CD14-positive monocyte (primary cell): Measurements from ENCODE around the gene SOHLH2. TPM values are rescaled to one million over a fixed set of nuclear protein-coding genes. Genes with fewer than 3 reads are reported as not detected.

Experiments used
- DNase-seq, 3 donors: peaks; one replicate each; pipeline ENCODE4 v3.0.0-alpha.2; 2011 to 2022
- H2AFZ ChIP-seq: 2 replicates; pipeline ENCODE4 v1.6.0; 2012; ENCODE audit warnings: mild to moderate bottlenecking, low read depth, low read length, inconsistent platforms; ENCODE audit not compliant: insufficient read depth, poor library complexity, severe bottlenecking
- H3K27ac ChIP-seq, 2 donors: 1 replicate in 1 of 2; 2 replicates in 1 of 2; pipeline ENCODE4 v1.5.1; 2012 to 2013; ENCODE audit warnings: low read length in 2 of 2, control low read depth in 1 of 2, inconsistent platforms in 1 of 2, low read depth in 1 of 2, mild to moderate bottlenecking in 1 of 2
- H3K27me3 ChIP-seq, 2 donors: one replicate each; pipeline versions ENCODE4 v1.6.0 to v1.6.1; 2011 to 2013; ENCODE audit warnings: low read length in 2 of 2; ENCODE audit not compliant: control insufficient read depth in 2 of 2, insufficient read depth in 2 of 2
- H3K36me3 ChIP-seq, 2 donors: replicated peaks in 1 of 2; 1 replicate in 1 of 2; 2 replicates in 1 of 2; pipeline versions ENCODE4 v1.5.1 to v1.6.1; 2012 to 2013; ENCODE audit warnings: low read length in 2 of 2, control low read depth in 1 of 2, inconsistent platforms in 1 of 2, mild to moderate bottlenecking in 1 of 2; ENCODE audit not compliant: insufficient read depth in 2 of 2, control insufficient read depth in 1 of 2
- H3K4me1 ChIP-seq, 2 donors: 1 replicate in 1 of 2; 2 replicates in 1 of 2; pipeline versions ENCODE4 v1.5.1 to v1.6.1; 2012 to 2013; ENCODE audit warnings: low read length in 2 of 2, control low read depth in 1 of 2, inconsistent platforms in 1 of 2, mild to moderate bottlenecking in 1 of 2, moderate library complexity in 1 of 2; ENCODE audit not compliant: insufficient read depth in 2 of 2, control insufficient read depth in 1 of 2
- H3K4me2 ChIP-seq: replicated peaks from 2 replicates; pipeline ENCODE3; 2012; ENCODE audit warnings: low read length, moderate library complexity, mild to moderate bottlenecking; ENCODE audit not compliant: poor library complexity, severe bottlenecking; ENCODE audit errors: extremely low read depth
- H3K4me3 ChIP-seq, 3 experiments: fragments of 200-600 bp in 1 of 3; sonication (generic) in 1 of 3; replicated peaks in 1 of 3; 1 replicate in 2 of 3; 2 replicates in 1 of 3; pipeline ENCODE4 v1.5.1; 2011 to 2013; ENCODE audit warnings: low read length in 3 of 3, mild to moderate bottlenecking in 3 of 3, control low read depth in 2 of 3, low read depth in 2 of 3, inconsistent platforms in 1 of 3, moderate library complexity in 1 of 3
- H3K79me2 ChIP-seq: 2 replicates; pipeline ENCODE4 v1.6.0; 2012; ENCODE audit warnings: mild to moderate bottlenecking, control low read depth, inconsistent platforms, low read length, moderate library complexity; ENCODE audit not compliant: insufficient read depth
- H3K9ac ChIP-seq: 2 replicates; pipeline ENCODE4 v1.6.0; 2017; ENCODE audit warnings: low read length, mild to moderate bottlenecking; ENCODE audit not compliant: insufficient read depth, poor library complexity, severe bottlenecking
- H3K9me3 ChIP-seq, 2 donors: replicated peaks in 1 of 2; 1 replicate in 1 of 2; 2 replicates in 1 of 2; pipeline versions ENCODE4 v1.5.1 to v1.6.1; 2012 to 2013; ENCODE audit warnings: low read length in 2 of 2, control low read depth in 1 of 2; ENCODE audit not compliant: control insufficient read depth in 1 of 2, insufficient read depth in 1 of 2
- H4K20me1 ChIP-seq: 2 replicates; pipeline ENCODE4 v1.6.0; 2012; ENCODE audit warnings: mild to moderate bottlenecking, low read length, control low read depth, moderate library complexity; ENCODE audit not compliant: insufficient read depth
- H3K27ac Mint-ChIP-seq, 7 donors: one replicate each; pipeline ENCODE4 v1.8.0; 2020; ENCODE audit warnings: mild to moderate bottlenecking in 7 of 7, mixed read lengths in 7 of 7, moderate library complexity in 6 of 7, inconsistent platforms in 2 of 7
- H3K27me3 Mint-ChIP-seq, 3 donors: one replicate each; pipeline ENCODE4 v1.8.0; 2021 to 2022; ENCODE audit warnings: low read depth in 3 of 3, mild to moderate bottlenecking in 3 of 3, mixed read lengths in 3 of 3, moderate library complexity in 3 of 3, inconsistent platforms in 1 of 3
- H3K36me3 Mint-ChIP-seq, 2 donors: one replicate each; pipeline ENCODE4 v1.8.0; 2020; ENCODE audit warnings: mixed read lengths in 2 of 2, inconsistent platforms in 1 of 2, mild to moderate bottlenecking in 1 of 2
- H3K4me1 Mint-ChIP-seq: one replicate; pipeline ENCODE4 v1.8.0; 2020; ENCODE audit warnings: mild to moderate bottlenecking, mixed read lengths
- H3K4me3 Mint-ChIP-seq, 2 donors: one replicate each; pipeline ENCODE4 v1.8.0; 2020; ENCODE audit warnings: mild to moderate bottlenecking in 2 of 2, mixed read lengths in 2 of 2, moderate library complexity in 1 of 2
- H3K9me3 Mint-ChIP-seq, 7 donors: one replicate each; pipeline ENCODE4 v1.8.0; 2020 to 2022; ENCODE audit warnings: mixed read lengths in 7 of 7, mild to moderate bottlenecking in 6 of 7, moderate library complexity in 6 of 7, inconsistent platforms in 2 of 7
- WGBS: methylation state at CpG from one replicate; pipeline ENCODE4 v1.1.5; 2013; ENCODE audit warnings: missing lambda C conversion rate; ENCODE audit not compliant: insufficient coverage; 5-methylcytosine and 5-hydroxymethylcytosine counted together
- intact Hi-C, 2 donors: fragments of 100-400 bp; cut with micrococcal nuclease; formaldehyde crosslinking; loops; one replicate each; pipeline versions ENCODE4 v1.15.0 to v1.15.1; 2023
- polyA plus RNA-seq, 3 donors: library from polyadenylated mRNA; depleted of rRNA in 1 of 3; unstranded in 2 of 3; stranded (reverse) in 1 of 3; fragments of 300-500 nt in 2 of 3; fragments of >200 nt in 1 of 3; fragmentation: Illumina TruSeq in 2 of 3; gene quantifications; 1 replicate in 2 of 3; 2 replicates in 1 of 3; pipeline ENCODE4 v1.2.3, GENCODE V29; 2012 to 2021
- TF ChIP-seq, protein P1 (sequence below): fragments of 200-600 bp; IDR thresholded peaks from one replicate; pipeline ENCODE4 v1.8.0; 2022; ENCODE audit warnings: antibody characterized with exemption, mild to moderate bottlenecking

SOHLH2 gene
- polyA plus RNA-seq, 3 donors, result not detected

DNA sequence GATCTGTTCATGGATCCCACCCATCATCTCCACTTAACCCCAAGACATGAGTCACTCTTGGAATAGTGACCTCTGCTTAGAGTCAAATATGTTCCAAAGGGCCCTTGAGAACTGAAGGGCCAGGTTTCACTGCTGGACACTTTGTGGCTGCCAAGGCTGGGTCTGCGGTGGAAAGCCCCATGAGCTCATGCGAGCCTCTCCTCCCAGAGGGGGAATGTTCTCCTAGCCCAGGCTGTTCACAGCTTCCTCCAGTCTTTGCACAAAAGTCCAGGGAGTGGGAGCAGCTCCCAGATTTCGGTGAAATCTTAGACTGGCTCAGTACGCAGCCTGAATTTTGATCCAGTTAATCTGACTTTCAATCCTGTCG is 82.4 kb downstream of the SOHLH2 start:
- no peak overlapping the region for H3K27ac ChIP-seq
- Mint-ChIP-seq H3K36me3 (no peaks in the 10 kb centered on the region), H3K9me3 (peaks cover 0 to 6% (median 4%) of the 10 kb centered on the region in 7 donors), H3K4me3 (peak overlapping the region in 1 of 2 donors; percentile 71), H3K27me3 (peaks cover 36 to 63% (median 38%) of the 10 kb centered on the region in 3 donors), H3K27ac (no peak overlapping the region), H3K4me1 (no peaks in the 10 kb centered on the region)
- TF ChIP-seq, protein P1, sequence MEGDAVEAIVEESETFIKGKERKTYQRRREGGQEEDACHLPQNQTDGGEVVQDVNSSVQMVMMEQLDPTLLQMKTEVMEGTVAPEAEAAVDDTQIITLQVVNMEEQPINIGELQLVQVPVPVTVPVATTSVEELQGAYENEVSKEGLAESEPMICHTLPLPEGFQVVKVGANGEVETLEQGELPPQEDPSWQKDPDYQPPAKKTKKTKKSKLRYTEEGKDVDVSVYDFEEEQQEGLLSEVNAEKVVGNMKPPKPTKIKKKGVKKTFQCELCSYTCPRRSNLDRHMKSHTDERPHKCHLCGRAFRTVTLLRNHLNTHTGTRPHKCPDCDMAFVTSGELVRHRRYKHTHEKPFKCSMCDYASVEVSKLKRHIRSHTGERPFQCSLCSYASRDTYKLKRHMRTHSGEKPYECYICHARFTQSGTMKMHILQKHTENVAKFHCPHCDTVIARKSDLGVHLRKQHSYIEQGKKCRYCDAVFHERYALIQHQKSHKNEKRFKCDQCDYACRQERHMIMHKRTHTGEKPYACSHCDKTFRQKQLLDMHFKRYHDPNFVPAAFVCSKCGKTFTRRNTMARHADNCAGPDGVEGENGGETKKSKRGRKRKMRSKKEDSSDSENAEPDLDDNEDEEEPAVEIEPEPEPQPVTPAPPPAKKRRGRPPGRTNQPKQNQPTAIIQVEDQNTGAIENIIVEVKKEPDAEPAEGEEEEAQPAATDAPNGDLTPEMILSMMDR, result no peak
- no peak for DNase-seq
- H3K27me3 ChIP-seq, result peaks cover 32 to 35% of the 10 kb centered on the region in 2 donors
- H3K4me2 ChIP-seq, result no peak overlapping the region
- no peaks in the 10 kb centered on the region for H3K79me2 ChIP-seq
- no peaks in the 10 kb centered on the region for H4K20me1 ChIP-seq
- H3K9me3 ChIP-seq, result peaks cover 0 to 6% of the 10 kb centered on the region in 2 donors
- WGBS, result 81% methylated on average over 5 of the region's 5 CpGs
- no peak overlapping the region for H3K4me3 ChIP-seq
- H3K4me1 ChIP-seq, result no peaks in the 10 kb centered on the region
- intact Hi-C loops, result no loop called here
- no peak overlapping the region for H2AFZ ChIP-seq
- no peaks in the 10 kb centered on the region for H3K36me3 ChIP-seq
- no peak overlapping the region for H3K9ac ChIP-seq

DNA sequence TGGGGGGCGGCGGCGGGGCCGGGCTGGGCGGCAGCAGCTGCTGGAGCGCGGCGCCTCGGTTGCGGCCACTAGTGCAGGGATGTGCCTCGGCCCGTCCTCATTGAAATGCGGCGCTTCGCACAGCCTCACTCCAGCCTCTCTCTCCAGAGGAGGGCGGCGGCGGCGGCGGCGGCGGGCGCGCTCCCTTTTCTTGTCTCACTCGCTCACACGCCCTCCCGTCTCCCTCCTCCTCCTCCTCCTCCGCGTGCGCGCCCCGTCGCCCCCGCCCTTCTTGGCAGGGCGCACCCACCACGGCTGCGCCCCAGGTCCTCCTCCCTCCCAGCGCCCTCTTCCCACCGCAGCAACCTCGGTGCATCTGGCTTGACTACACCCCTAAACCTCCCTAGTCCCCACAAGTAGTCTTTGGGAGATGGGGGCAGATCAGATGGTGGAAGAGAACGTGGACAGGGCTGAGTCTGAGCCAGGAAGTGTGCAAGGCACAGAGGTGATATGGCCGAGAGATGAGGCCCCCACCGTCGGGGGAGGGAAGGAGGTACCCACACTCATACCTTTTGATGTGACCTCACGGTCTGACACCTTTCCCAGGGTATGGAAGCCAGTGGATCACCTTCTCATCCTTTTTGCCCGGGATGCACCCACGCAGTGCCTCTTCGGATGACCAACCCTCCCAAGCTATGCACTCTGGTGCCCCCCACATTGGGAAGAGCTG is 83.0 kb downstream of the SOHLH2 start, which contains the start of gene DCLK1:
TSS of gene DCLK1 (minus strand) at position 161 of the 709 bp plus-strand sequence.
- H3K4me3 Mint-ChIP-seq, result peak within 1 kb of the TSS; percentile 59 to 77
- Histone ChIP-seq H3K27ac (no peak within 1 kb of the TSS), H3K79me2 (no peaks in the 10 kb centered on the region), H2AFZ (no peak within 1 kb of the TSS), H3K4me1 (no peaks in the 10 kb centered on the region), H3K4me2 (no peak within 1 kb of the TSS), H3K9me3 (peaks cover 0 to 6% of the 10 kb centered on the region in 2 donors), H4K20me1 (no peaks in the 10 kb centered on the region), H3K9ac (no peak within 1 kb of the TSS), H3K36me3 (no peaks in the 10 kb centered on the region), H3K27me3 (peaks cover 32 to 35% of the 10 kb centered on the region in 2 donors), H3K4me3 (no peak within 1 kb of the TSS)
- H3K27me3 Mint-ChIP-seq, result peaks cover 36 to 65% (median 37%) of the 10 kb centered on the region in 3 donors
- H3K9me3 Mint-ChIP-seq, result peaks cover 0 to 6% (median 3%) of the 10 kb centered on the region in 7 donors
- 12% methylated on average over 35 of the region's 48 CpGs for whole genome bisulfite sequencing
- intact Hi-C loops, result no loop called here
- no peak for DNase-seq
- H3K27ac Mint-ChIP-seq, result no peak within 1 kb of the TSS
- no peaks in the 10 kb centered on the region for H3K36me3 Mint-ChIP-seq
- TF ChIP-seq, protein P1, result no peak
- no peaks in the 10 kb centered on the region for H3K4me1 Mint-ChIP-seq
